Measurements from ENCODE around the gene TMTC2.
"Not testable (repeated sequence)": the region's sequence is repeated elsewhere in the genome, so short reads cannot be mapped to it uniquely, and the experiment has no call there.

Gene TMTC2

DNA sequence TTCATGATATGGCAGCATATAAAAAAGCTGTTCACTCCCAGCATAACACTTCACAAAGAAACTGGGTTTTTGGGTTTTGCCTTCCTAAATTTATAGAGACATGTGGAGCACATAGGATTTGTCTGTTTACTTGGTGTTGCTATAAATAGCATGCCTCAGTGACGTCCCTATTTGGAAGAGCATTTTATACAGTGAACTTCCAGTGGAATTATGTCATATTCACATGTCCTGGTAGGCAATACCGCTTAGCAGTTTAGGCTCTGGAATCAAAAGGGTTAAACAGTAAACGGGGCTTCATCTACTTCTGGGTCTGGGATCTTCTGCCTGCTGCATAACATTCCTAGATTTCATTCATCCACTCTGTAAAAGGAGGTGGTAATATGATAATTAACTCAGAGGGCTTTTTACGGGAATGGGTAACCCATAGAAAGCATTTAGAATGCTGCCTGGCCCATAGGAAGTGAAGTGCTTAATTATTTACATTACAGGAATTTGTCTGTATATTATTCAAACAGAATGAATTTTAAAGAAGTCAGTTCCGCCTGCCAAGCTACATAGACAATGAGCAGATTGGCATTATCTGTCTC, 396.1 kb downstream of the TMTC2 start:
- no peak for DNase-seq (ENCODE audit: low spot score)

DNA sequence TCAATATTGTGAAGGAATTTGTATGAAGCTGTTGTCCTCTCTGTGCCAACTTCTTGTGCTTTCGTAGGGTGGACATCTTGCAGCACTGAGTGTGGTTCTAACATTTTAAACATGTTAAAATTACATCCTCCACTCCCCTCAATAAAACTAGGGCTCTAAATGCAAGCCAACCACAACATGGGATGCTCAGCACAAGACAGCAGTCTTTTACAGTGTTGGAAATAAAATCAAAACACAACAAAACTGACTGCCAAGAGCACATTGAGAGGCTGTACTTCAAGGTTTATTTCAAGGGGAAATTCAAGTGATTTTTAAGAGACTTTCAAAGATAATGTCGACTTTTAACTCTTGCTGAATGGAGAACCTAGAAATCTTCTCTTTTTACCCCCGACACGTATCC, 396.9 kb downstream of the TMTC2 start:
- DNase-seq (ENCODE audit: low spot score): no peak

DNA sequence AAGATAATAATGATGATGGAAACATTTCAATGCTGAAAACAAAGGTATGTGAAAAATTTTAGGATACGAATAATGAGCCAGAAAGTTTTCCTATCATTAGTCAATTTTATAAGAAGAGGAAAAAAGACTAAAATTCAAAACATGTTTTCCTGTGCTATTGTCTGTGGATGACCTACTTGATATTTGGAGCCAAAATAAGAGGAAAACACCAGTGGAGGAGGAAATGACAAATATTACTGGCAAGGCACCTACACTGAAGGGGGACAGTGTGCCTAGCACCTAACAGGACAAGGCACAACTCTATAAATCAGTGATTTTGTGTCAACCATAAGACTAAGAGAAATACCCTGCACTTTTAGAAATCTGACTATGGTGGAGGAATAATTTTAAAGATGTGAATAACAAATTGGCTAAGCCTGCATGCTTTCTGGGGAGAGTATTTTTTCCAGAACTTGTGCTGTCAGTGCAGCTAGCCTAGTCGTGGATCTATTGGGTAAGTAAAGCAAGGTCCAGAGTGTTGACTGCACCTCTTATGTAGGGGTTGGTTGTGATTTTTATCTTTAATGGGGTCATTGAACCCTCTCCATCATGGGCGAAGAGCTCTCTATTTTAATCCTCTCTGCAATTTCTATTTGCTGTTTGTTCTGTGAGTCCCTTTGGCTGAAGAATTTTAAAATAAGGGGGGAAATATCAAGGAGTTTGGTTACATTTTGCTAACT, 398.0 kb downstream of the TMTC2 start:
- DNase-seq (ENCODE audit: low spot score): no peak

DNA sequence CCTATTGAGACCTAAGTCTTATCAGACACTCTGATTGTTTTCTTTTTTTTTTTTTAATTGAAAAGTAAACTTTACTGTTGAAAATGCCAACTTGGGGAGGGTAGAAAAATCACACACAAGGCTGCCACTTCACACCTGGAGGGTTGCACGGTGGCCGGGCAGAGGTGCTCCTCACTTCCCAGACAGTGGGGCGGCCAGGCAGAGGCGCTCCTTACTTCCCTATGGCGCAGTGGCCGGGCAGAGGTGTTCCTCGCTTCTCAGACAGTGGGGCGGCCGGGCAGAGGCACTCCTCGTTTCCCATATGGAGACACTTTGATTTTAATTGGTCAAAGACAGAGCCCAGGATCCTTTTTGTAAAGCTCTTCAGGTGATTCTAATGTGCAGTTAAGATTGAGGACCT, 399.3 kb downstream of the TMTC2 start:
- no peak for DNase-seq (ENCODE audit: low spot score)

DNA sequence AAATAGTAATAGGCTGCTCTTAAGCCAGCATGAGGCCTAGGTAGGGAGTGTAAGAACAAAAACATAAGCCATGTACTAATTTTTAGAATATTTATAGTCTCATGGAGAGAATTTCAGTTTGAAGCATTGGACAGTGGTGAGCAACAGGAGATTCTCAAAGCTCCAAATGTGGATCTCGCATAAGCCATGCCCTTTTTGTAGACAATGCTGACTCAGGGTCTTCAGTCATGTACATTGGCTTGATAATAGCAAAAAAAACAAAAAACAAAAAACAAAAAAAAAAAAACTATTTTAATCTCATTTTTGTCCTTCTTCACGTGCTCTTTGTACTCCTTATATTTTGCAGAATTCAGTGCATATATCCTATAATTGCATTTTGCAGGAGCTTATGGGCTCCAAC, 402.9 kb downstream of the TMTC2 start:
- DNase-seq (ENCODE audit: low spot score): no peak

DNA sequence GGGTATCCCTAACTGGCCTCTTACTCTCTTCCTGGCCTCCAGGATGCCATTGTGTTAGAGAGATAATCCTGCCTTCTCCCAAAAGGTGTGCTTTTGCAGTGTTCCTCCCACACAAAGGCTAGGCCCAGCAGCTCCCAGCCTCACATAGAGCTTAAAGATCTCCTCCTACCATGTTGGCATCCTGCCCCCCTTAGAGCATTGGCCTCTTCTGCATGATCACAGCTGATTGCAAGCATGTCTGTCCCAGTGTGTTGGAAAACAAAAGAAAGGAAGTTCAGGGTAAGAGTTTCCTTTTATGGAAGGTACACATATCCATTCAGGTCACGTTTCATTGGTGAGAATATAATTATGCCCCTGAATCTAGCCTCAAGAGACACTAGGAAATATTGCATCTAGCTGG, 405.4 kb downstream of the TMTC2 start:
- DNase-seq (ENCODE audit: low spot score): no peak

DNA sequence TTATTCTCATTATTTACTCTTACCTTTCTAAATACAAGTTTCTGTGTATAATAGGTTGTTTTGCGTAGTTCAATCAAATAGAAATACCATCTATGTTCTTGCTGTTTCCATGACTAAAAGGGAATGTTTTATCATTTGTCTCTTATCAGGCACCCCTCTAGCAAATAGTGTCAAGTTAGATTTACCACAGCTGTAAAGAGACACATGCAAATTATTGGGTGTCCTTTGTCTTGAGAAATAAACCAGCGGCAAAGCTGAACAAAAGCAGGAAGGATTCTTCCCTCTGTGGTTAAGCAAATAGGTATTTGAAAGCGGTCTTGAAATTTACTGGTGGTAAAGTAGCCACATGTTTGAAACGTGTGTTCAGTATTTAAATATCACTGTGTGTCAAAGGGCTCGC, 405.9 kb downstream of the TMTC2 start:
- DNase-seq (ENCODE audit: low spot score): no peak

DNA sequence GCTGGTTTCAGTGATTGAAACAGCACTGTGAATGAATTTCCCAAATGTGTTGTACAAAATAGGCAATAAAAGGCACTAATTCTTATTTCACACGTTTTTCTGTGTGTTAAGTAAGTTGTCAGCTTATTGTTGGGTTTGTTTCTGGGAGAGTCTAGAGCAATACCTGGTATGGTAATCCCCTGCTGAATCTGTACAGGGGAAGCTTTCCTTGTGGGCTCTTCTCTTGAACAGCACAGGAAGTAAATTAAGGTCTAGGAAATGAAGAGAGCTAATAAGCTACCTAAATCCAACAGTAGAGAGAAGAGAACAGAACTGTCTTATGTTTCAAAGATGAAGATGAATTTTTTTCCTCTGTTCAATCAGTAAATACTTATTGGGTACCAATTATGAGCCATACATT, 406.7 kb downstream of the TMTC2 start:
- no peak for DNase-seq (ENCODE audit: low spot score)

DNA sequence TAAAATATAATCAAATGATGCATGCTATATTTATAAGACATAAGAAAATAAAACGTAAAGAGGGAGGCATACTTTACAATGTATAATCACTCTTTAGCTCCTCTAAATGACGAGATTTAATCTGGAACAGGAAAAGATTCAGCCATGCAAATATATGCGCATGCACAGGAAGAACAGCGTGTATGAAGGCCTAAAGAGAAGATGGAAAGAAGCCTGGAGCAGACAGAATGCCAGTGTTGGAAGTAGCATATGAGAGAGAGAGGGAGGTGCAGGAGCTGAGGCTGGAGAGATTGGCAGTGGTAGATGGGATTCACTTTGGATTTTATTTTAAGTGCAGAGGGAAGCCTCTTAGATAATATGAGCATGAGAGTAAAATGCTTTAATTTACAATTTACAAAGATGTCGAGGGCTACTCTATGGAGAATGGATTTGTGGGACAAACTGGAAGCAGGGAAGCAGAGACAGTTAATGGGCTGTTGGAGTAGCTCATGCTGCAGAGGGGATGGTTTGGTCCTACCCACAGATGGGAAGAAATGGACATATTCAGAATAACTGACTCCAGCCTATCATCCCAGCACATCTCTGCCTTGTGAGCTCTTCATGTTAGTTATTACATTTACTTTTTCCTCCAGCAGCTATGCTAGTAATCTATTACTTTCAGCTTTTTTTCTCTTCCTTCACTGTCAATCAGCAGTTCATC, 411.1 kb downstream of the TMTC2 start:
- no peak for DNase-seq (ENCODE audit: low spot score)

DNA sequence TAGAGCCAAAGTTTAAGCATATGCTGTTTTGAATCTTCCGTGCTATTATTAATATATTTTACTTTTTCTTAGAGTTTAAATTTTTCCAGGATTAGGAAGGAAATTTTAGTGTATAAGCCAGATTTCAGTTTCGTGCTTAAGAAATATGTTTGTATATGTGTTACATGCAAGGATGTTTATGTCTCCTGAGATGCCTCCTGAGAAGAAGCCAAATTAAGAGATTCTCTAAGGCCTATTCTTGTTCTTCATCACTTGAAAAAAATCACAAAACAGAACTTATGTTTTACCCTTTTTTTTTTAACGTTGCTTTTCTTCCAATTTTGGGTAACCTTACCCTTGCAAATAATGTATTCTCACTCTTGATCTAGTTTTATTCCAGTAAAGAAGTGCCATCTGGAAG, 412.7 kb downstream of the TMTC2 start:
- DNase-seq (ENCODE audit: low spot score): no peak

DNA sequence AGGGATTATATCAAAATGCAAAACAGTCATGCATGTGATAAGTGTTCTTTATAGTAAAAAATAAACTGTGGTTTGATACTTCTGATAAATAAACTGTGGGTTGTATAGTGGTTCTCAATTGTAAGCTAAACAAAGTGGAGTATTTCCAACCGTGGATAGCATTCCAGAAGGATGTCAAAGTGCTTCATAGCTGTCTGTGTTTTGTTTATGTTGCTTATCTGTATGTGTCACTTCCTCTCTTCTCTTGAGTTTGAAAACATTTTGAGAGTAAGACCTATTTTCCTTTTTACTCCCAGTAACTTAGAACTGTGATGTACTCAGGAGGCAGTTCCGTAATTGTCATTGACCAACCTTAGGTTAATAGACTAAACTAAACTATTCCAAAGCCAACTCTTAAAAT, 415.8 kb downstream of the TMTC2 start:
- no peak for DNase-seq (ENCODE audit: low spot score)

DNA sequence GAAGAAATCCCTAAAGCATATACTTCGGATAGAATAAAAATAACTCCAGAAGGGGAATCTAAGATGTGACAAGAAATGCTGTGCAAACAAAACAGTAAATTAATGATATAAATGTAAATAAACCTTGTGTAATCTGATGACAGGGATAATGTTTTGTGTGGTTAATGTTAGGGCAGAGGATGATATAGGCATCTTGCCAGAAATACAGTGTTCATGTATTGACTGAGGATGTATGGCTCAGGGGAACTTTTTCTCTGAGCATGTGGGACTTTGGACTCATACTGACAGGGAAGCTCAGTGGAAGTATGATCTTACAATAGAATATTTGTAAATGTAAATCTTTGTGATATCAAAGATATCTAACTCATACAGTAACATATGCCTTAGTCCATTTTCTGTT, 420.2 kb downstream of the TMTC2 start:
- no peak for DNase-seq (ENCODE audit: low spot score)

DNA sequence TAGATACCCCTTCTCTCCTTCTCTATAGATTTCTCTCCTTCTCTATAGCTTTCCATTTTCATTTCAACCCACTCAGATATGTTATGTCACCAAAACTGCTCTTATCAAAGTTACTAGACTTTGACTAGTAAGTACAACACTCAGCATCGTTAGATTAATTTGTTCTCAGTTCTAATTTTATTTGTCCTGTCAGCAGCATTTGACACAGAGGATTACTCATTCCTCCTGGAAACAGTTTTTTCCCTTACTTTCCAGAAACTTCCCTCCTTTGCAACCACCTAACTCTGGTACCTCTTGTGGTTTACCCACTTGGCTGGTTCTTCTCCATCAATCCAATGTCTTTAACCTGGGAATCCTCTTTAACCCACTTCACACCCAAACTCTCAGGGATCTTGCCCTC, 423.7 kb downstream of the TMTC2 start:
- no peak for DNase-seq (ENCODE audit: low spot score)

DNA sequence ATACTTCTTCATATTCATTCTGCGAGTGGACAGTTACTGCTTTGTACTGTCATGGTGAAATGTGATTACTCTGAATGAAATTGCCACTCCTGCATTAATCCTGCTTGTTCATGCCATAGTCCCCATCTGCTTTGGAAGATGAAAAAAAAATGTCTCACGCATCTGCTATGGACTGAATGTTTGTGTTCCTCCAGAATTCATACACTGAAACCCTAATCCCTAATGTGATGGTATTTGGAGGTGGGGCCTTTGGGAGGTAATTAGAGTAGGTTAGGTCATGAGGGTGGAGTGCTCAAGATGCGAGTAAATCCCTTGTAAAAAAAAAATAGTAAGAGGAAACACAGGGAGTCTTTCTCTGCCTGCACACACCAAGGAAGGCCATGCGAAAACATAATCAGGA, 427.2 kb downstream of the TMTC2 start:
- DNase-seq (ENCODE audit: low spot score): no peak

DNA sequence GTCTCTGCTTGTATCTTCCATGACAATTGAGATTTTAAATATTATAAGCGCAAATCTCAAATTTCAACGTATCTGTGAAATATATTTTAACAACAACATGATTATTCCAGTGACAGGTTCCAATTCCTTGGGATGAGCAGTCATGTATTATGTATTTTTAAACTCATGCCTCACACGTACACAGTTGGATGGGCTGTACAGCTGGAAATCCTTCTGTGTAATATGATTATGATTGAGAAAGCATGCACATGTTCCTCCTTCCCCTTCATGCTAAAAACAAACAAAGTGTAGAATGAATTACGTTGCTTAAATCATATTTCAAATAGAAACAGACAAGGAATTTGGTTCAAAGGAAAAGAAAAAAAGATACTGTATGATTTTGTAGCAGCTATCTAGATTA, 428.3 kb downstream of the TMTC2 start:
- DNase-seq (ENCODE audit: low spot score): no peak

DNA sequence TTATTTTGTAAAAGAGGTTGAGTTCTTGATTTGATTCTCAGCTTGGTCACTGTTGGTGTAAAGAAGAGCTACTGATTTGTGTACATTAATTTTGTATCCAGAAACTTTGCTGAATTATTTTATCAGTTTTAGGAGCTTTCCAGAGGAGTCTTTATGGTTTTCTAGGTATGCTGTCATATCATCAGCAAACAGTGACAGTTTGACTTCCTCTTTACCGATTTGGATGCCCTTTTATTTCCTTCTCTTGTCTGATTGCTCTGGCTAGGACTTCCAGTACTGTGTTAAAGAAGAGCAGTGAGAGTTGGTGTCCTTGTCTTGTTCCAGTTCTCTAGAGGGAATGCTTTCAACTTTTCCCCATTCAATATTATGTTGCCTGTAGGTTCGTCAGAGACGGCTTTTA, 431.2 kb downstream of the TMTC2 start:
- DNase-seq (ENCODE audit: low spot score): not testable (repeated sequence)

DNA sequence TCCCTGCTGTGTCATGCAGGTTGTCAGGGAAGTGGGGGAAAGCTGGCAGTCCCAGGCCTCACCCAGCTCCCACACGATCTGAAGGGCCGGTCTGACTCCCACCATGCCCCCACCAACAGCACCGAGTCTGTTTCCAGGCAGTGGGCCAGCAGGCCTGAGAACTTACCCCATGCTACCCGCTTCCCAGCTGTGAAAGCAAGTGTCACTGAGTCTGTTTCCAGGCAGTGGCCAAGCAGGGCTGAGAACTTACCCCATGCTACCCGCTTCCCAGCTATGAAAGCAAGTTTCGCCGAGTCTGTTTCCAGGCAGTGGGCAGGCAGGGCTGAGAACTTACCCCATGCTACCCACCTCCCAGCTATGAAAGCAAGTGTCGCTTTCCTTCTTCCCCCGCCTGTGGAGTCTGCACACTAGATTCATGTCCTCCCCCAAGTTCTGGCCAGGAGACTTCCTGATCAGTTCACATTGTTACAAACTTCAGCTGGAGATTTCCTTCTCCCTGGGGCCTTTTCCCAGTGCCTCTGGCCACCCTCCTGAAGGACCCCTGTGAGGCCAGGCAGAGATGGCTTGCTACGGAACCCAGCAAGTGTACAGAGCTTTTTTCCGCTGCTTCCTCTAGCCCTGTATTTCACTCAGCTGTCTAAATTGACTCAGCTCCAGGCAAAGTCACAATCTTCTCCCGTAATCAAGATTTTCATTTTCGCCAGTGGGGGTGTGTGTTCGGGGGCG, 435.4 kb downstream of the TMTC2 start:
- DNase-seq (ENCODE audit: low spot score): no peak

DNA sequence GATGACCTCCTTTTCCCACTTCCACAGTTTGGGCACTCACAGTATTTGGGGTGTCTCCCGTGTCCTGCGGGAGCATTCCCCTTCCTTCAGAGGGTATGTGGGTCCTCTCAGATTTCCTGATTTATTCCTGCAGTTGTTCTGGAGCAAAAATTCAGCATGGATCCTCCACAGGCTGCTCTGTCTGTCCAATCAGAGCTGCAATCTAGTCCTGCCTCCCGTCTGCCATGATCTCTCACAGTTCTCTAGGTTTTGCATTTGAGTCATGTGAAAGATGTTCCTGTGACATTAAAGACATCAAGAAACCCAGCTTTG, 435.9 kb downstream of the TMTC2 start:
- no peak for DNase-seq (ENCODE audit: low spot score)

DNA sequence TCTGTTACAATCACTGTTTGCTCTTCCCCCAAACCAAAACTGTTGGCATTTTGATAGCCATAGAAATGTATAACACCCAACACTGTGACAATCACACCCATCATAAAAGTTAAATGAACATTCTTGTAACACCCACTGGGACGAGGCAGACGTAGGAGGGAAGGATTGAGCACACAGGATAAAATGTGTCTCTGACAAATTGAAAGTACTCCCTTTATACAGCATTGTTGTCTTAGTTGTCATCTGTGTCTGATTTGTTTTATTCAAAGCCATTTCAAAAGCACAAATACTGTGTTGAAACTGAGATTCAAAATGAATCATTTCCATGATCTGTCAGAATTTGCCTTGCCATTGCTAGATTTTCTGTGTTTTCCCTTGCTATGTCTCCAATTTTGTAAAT, 436.3 kb downstream of the TMTC2 start:
- no peak for DNase-seq (ENCODE audit: low spot score)

DNA sequence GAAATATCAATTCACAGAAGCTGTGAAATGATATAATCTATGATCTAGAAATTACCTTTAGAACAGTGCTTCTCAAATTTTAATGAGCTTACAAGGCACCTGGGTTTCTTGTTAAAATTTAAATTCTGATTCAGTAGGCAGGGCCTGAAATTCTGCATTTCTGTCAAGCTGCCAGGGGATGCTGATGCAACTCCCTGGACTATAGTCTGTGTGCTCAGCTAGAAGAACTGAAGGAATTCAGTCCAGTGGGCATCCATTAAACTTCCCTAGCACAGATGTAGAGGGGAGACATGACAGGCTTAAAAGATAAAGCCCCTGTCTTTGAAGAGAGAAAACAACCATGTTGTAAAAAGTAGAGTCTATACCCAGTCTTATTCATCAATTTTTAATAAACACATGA, 441.8 kb downstream of the TMTC2 start:
- DNase-seq (ENCODE audit: low spot score): no peak

DNA sequence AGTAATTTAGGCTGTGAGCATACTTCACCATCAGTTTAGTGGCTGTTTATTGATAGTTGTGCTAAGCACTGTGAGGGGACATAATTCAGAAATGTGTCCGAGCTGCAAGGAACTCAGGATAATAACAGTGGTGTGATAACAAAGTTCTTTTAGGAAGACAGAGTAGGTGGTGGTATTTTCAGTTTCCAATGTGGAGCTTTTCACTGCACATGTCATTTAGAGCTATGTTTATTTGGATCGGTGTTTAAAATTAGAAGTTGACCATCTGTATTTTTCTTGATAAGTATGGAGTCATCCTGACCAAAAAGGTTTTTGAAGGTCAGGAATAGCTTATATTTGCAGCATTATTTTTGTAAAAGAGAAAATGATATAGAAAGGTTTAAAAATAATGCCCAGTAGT, 443.5 kb downstream of the TMTC2 start:
- DNase-seq (ENCODE audit: low spot score): no peak

DNA sequence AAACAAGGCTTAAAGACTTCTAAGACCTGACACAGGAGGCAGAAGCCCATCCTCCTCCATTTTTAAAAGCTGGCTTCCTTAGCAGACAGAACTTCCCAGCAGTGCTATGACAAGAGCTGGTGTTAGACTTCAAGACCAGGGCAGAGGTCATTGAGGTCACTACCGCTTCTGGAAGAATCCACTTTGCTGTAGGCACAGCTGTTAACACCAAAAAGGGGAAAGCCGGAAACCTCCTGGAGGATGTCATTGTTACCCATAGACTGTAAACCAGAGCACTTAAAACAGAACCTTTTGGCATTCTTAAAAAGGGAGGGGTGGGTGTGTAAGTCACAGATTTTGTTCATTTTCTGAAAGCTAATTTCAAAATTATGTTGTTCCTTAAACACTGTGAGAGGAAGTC, 445.7 kb downstream of the TMTC2 start:
- no peak for DNase-seq (ENCODE audit: low spot score)

DNA sequence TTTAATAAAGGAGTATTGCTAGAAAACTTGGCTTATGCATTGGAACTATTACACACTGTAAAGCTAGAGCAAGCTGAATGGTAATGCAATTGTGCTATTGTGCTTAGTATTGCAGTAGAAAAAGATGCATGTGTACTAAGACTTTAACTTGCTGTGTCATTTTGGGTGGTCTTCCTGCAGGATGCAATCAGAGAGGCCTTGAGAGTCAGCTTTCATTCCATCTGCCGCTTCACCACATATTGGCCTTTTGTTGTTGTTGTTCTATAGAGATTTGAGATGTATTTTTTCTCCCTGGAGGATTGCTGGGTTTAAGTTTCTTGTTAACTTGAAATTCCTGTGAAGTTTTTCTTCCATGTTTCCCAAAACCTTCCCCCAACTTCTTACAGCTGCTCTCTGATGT, 449.7 kb downstream of the TMTC2 start:
- DNase-seq (ENCODE audit: low spot score): no peak

Measured in AG08396 (cell line).